ENCODE results near the gene PPP1R15A.

GRCh38 chr19:48866692-48867091 lies 5.5 kb upstream of the PPP1R15A start:
- no peak for TF ChIP-seq EP300 (IDR thresholded peaks at IDR 0.05)
- TF ChIP-seq CTCF (IDR thresholded peaks at IDR 0.05) = no peak
- TF ChIP-seq POLR2A (IDR thresholded peaks at IDR 0.05) = no peak

Measured in suprapubic skin (tissue), 3 donors.